ENCODE measurements around the gene MET. TPM values are rescaled to one million over a fixed set of nuclear protein-coding genes. Genes with fewer than 3 reads are reported as not detected.

Gene MET
- total and polyA plus RNA-seq, 10 of the 15 experiments (the other 5 are each of a cell fraction or from before 2014, with no cell fraction given): 0.01 to 0.21 TPM; not detected in 8

GRCh38 chr7:116780966-116781365 lies 109.0 kb downstream of the MET start (continued):
- TF ChIP-seq IRF3 (IDR thresholded peaks at IDR 0.05): no peak
- TF ChIP-seq NKRF (conservative IDR thresholded peaks at IDR 0.05): no peak
- no peak for TF ChIP-seq EP300 (IDR thresholded peaks at IDR 0.05; ENCODE audit: borderline replicate concordance in 1 of 2, control insufficient read depth in 1 of 2, low read depth in 2 of 2, low read length in 2 of 2)
- TF ChIP-seq ATF7 (IDR thresholded peaks at IDR 0.05; ENCODE audit: low read depth): no peak
- no peak for TF ChIP-seq SMAD5 (IDR thresholded peaks at IDR 0.05; ENCODE audit: low read depth)

- H2AFZ ChIP-seq (ENCODE audit: control insufficient read depth, low read depth, low read length): no peak overlapping the region
- intact Hi-C loops (cut with micrococcal nuclease; ENCODE audit: unreplicated experiment) (no loop called here), in situ Hi-C loops (cut with MboI) (loop anchor here (10.0 kb wide), 1 partner anchor 517 kb away; no protein-coding TSS in a partner anchor)
- H3K9me3 ChIP-seq (replicated peaks; ENCODE audit: control insufficient read depth, insufficient read depth, low read length): no peaks in the 10 kb centered on the region
- H3K4me1 ChIP-seq (ENCODE audit: control insufficient read depth, insufficient read depth, low read length): peaks cover 2% of the 10 kb centered on the region; the same call in 1 of the 2 replicates
- no peaks in the 10 kb centered on the region for H3K36me3 ChIP-seq (ENCODE audit: control insufficient read depth in 2 of 2, insufficient read depth in 2 of 2, low read length in 1 of 2)
- H3K79me2 ChIP-seq (ENCODE audit: control insufficient read depth, insufficient read depth, low read length): no peaks in the 10 kb centered on the region
- 8% methylated on average over 2 of the region's 2 CpGs for WGBS (ENCODE audit: insufficient coverage, insufficient replicate concordance, low lambda C conversion rate, missing lambda C conversion rate)
- DNase-seq (ENCODE audit: low read depth, low spot score): no peak
- H3K9ac ChIP-seq (ENCODE audit: control insufficient read depth, insufficient read depth, low read length): no peak overlapping the region
- no peak overlapping the region for H3K4me2 ChIP-seq (ENCODE audit: control insufficient read depth, insufficient read depth)
- no TSS peak for BruUV-seq (replicated peaks)
- ChIA-PET SMC1A (ENCODE audit: uncharacterized antibody, unreplicated experiment) (interaction anchor here (1.0 to 1.7 kb wide), 2 partner anchors 10 to 190 kb away, joined by 3 to 4 read pairs; no protein-coding TSS in a partner anchor), RAD21 (ENCODE audit: unreplicated experiment) (no interaction called here), POLR2A (no interaction called here), CTCF (interaction anchor here (5.4 kb wide), 1 partner anchor 191 kb away, joined by 22 read pairs; no protein-coding TSS in a partner anchor)
- ATAC-seq: no peak
- no peak overlapping the region for H3K4me3 ChIP-seq
- FAIRE-seq: no peak
- no peaks in the 10 kb centered on the region for H4K20me1 ChIP-seq (ENCODE audit: control insufficient read depth, insufficient read depth)
- H3K27me3 ChIP-seq (replicated peaks in 1 of 2; ENCODE audit: control insufficient read depth in 2 of 2, insufficient read depth in 2 of 2, low read length in 1 of 2): peaks cover 0 to 2% of the 10 kb centered on the region in 2 experiments; a peak in 3 of 4 replicates
- no peak overlapping the region for H3K27ac ChIP-seq (ENCODE audit: control insufficient read depth, insufficient read depth)
- TF ChIP-seq PRDM15 (CRISPR knock-in tag; IDR thresholded peaks at IDR 0.05) (no peak), CTCF (IDR thresholded peaks at IDR 0.05 in 2 of 3, conservative IDR thresholded peaks at IDR 0.05 in 1 of 3; ENCODE audit: control insufficient read depth in 2 of 3, extremely low read depth in 1 of 3, insufficient read depth in 1 of 3, low read depth in 3 of 3, low read length in 3 of 3) (no peak), CHD1 (IDR thresholded peaks at IDR 0.05; ENCODE audit: low read depth, low read length) (no peak), ZZZ3 (IDR thresholded peaks at IDR 0.05; ENCODE audit: control insufficient read depth, insufficient read length, low read depth) (no peak), JUND (IDR thresholded peaks at IDR 0.05; ENCODE audit: low read depth, low read length) (no peak), RAD21 (IDR thresholded peaks at IDR 0.05; ENCODE audit: insufficient read depth, low read depth, low read length) (no peak), ELK1 (IDR thresholded peaks at IDR 0.05; ENCODE audit: low read depth, low read length) (no peak)
These were observed 109.6 kb downstream of the MET start for GRCh38 chr7:116781584-116781983.
